Colonic mucosa (tissue), 4 donors: ENCODE data around the gene SELENOO. TPM values are rescaled to one million over a fixed set of nuclear protein-coding genes. Genes with fewer than 3 reads are reported as not detected.
"Not testable (repeated sequence)": the region's sequence is repeated elsewhere in the genome, so short reads cannot be mapped to it uniquely, and the experiment has no call there.

Source experiments
- DNase-seq: peaks from one replicate; pipeline ENCODE4 v3.0.0-alpha.2; 2020
- H3K27ac ChIP-seq: fragments of 200-600 bp; one replicate; pipeline ENCODE4 v1.8.0; 2021
- H3K27me3 ChIP-seq: fragments of 200-600 bp; one replicate; pipeline ENCODE4 v1.8.0; 2021
- H3K36me3 ChIP-seq: fragments of 200-600 bp; one replicate; pipeline ENCODE4 v1.8.0; 2021
- H3K4me1 ChIP-seq: fragments of 200-600 bp; one replicate; pipeline ENCODE4 v1.8.0; 2021; ENCODE audit warnings: mild to moderate bottlenecking
- H3K4me3 ChIP-seq: fragments of 200-600 bp; one replicate; pipeline ENCODE4 v1.8.0; 2021
- H3K9ac ChIP-seq, 2 donors: one replicate each; pipeline ENCODE4 v1.7.0; 2013; ENCODE audit warnings: control low read depth in 2 of 2, low read depth in 2 of 2, low read length in 2 of 2
- H3K9me3 ChIP-seq: fragments of 200-600 bp; one replicate; pipeline ENCODE4 v1.8.0; 2021
- intact Hi-C: fragments of 100-400 bp; cut with DNase I; formaldehyde crosslinking; loops from one replicate; pipeline ENCODE4 v1.14.1; 2022
- total RNA-seq, 2 donors: library from RNA; stranded (reverse); fragmentation: NEBNext Ultra II Directional in 1 of 2; extraction: Animal tissue kit (Norgen Biotek cat#: 25700) in 1 of 2; gene quantifications; one replicate each; pipeline ENCODE4 v1.2.1, GENCODE V29; 2021
- TF ChIP-seq, protein P1 (sequence below): fragments of 200-600 bp; IDR thresholded peaks from one replicate; pipeline ENCODE4 v1.8.0; 2022; ENCODE audit warnings: antibody characterized with exemption, mild to moderate bottlenecking
- donor health status: healthy.
- donor health status: DM: no; HTN: no; CAD: no.
- donor health status: DM: no; HTN: no; CAD: no.

Gene SELENOO
- total RNA-seq, 2 donors from 2014 or later, result 29.1 to 36.9 TPM

DNA sequence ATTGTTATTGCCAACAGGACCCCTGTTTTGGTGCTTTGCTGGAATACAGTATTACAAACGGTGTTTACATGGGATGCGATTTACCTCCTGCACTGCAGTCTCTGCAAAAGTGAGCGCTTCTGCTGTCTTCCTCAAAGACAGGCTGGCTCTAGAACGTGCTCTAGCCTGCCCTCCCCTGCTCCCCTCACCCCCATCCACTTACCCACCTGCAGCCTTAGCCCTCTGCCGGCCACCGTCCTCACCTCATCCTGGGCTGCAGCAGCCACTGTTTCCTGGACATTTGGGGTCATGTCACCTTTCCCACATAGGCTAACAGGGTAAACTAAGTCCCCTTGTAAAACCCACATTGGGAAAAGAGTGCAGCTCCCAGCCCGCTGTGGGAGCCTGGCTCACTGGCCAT, 39.9 kb upstream of the SELENOO start:
- Histone ChIP-seq H3K27me3 (no peaks in the 10 kb centered on the region), H3K36me3 (no peaks in the 10 kb centered on the region), H3K4me3 (no peak overlapping the region), H3K9me3 (no peaks in the 10 kb centered on the region), H3K27ac (no peak overlapping the region), H3K4me1 (no peaks in the 10 kb centered on the region), H3K9ac (no peak overlapping the region)
- DNase-seq, result no peak
- TF ChIP-seq, protein P1, sequence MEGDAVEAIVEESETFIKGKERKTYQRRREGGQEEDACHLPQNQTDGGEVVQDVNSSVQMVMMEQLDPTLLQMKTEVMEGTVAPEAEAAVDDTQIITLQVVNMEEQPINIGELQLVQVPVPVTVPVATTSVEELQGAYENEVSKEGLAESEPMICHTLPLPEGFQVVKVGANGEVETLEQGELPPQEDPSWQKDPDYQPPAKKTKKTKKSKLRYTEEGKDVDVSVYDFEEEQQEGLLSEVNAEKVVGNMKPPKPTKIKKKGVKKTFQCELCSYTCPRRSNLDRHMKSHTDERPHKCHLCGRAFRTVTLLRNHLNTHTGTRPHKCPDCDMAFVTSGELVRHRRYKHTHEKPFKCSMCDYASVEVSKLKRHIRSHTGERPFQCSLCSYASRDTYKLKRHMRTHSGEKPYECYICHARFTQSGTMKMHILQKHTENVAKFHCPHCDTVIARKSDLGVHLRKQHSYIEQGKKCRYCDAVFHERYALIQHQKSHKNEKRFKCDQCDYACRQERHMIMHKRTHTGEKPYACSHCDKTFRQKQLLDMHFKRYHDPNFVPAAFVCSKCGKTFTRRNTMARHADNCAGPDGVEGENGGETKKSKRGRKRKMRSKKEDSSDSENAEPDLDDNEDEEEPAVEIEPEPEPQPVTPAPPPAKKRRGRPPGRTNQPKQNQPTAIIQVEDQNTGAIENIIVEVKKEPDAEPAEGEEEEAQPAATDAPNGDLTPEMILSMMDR, result no peak
- intact Hi-C loops, result no loop called here

DNA sequence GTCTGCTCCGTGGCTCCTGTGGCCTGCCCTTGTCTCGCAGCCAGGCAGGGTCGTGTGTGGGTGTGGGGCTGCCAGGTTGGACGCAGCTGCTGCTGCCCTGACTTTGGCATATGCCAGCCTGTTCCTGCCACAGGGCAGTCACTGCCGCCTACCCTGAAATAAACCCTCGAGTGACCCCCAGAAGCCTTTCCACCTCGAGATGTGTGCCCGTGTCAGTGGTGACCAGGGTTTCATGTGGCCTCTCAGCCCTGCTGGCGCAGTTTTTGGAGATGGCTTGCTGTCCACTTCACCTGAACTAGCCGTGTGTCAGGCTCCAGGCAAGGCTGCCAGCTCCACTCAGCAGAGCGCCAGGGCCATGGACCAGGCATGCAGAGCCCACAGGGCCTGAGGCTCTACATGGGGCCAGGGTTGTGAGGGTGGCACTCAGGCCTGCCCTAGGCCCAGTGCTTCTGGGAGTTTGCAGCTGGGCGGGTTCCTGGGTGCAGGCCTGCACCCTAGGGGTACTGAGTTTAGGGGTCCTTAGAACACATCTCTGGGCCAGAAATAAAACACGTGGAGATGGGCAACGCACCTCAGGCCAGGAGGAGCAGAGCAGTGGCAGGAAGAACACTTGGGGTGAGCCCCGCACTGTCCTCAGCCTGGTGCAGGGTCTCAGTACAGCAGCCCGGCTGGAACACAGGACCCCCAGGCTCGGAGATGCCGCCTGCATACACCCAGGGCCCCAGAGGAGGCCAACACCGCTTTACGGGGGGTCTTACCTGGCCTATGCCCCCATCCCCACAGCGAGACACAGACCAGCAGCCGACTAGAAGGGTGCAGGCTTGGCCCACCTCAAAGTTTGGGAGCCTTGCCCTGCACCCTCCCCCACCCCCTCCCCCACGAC, 39.1 kb upstream of the SELENOO start:
- no peak overlapping the region for H3K27ac ChIP-seq
- no peak overlapping the region for H3K9ac ChIP-seq
- H3K27me3 ChIP-seq, result no peaks in the 10 kb centered on the region
- no peak overlapping the region for H3K4me3 ChIP-seq
- no peak for DNase-seq
- H3K36me3 ChIP-seq, result no peaks in the 10 kb centered on the region
- no peaks in the 10 kb centered on the region for H3K9me3 ChIP-seq
- intact Hi-C loops, result no loop called here
- H3K4me1 ChIP-seq, result no peaks in the 10 kb centered on the region
- TF ChIP-seq, protein P1, result no peak

DNA sequence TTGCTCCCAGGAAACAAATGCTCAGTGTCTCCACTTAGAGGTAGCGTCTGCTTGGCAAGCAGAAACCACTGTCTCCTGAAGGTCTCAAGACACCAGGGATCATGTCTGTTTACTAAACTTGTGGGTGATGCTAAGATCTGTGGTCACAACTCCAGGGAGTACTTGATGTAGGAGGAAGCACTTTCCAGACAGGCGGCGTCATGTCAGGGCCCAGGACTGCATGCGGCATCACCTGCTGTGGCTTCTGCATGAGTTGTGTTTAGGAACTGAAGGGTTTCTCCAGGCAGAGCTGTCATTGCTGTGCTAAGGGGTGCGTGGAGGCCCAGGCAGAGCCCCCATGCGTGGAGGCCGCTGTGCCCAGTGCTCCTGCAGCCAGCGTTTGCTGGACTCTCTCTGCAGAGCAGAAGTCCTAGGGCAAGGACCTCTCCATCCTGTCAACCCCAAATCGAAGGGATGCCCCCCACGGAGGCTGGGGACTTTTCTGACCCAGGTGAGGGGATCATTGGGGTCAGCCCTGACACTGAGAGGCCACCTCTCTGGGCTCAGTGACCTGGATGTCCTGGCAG, 38.3 kb upstream of the SELENOO start:
- no peak overlapping the region for H3K9ac ChIP-seq
- TF ChIP-seq, protein P1, result no peak
- H3K4me3 ChIP-seq, result no peak overlapping the region
- no peaks in the 10 kb centered on the region for H3K9me3 ChIP-seq
- no peak for DNase-seq
- no peaks in the 10 kb centered on the region for H3K36me3 ChIP-seq
- no peak overlapping the region for H3K27ac ChIP-seq
- H3K4me1 ChIP-seq, result no peaks in the 10 kb centered on the region
- intact Hi-C loops, result no loop called here
- H3K27me3 ChIP-seq, result no peaks in the 10 kb centered on the region

DNA sequence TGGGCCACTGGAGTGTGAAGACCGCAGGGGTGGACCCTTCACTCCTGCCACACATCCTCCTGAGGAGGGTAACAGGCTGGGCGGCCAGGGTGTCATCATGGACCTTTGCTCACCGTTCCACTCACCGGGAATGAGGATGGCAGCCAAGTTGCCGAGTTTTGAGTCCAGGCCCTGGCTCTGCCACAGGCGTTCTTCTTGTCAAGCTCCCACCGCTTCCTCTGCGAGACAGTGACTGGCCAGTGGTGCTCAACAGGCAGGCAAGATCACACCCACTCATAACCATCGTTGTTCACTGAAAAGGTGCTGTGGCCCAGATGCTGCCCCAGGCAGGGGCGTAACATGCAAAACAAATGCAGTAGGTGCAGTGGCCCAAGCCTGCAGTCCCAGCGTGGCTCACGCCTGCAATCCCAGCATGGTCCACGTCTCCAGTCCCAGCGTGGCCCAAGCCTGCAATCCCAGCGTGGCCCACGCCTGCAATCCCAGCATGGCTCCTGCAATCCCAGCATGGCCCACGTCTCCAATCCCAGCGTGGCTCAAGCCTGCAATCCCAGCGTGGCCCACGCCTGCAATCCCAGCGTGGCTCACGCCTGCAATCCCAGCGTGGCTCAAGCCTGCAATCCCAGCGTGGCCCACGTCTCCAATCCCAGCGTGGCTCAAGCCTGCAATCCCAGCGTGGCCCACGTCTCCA, 35.2 kb upstream of the SELENOO start:
- no peak for DNase-seq
- H3K36me3 ChIP-seq, result no peaks in the 10 kb centered on the region
- intact Hi-C loops, result no loop called here
- no peak overlapping the region for H3K27ac ChIP-seq
- no peak overlapping the region for H3K9ac ChIP-seq
- TF ChIP-seq, protein P1, result no peak
- H3K9me3 ChIP-seq, result no peaks in the 10 kb centered on the region
- peaks cover 13% of the 10 kb centered on the region for H3K27me3 ChIP-seq
- no peak overlapping the region for H3K4me3 ChIP-seq
- H3K4me1 ChIP-seq, result no peaks in the 10 kb centered on the region

DNA sequence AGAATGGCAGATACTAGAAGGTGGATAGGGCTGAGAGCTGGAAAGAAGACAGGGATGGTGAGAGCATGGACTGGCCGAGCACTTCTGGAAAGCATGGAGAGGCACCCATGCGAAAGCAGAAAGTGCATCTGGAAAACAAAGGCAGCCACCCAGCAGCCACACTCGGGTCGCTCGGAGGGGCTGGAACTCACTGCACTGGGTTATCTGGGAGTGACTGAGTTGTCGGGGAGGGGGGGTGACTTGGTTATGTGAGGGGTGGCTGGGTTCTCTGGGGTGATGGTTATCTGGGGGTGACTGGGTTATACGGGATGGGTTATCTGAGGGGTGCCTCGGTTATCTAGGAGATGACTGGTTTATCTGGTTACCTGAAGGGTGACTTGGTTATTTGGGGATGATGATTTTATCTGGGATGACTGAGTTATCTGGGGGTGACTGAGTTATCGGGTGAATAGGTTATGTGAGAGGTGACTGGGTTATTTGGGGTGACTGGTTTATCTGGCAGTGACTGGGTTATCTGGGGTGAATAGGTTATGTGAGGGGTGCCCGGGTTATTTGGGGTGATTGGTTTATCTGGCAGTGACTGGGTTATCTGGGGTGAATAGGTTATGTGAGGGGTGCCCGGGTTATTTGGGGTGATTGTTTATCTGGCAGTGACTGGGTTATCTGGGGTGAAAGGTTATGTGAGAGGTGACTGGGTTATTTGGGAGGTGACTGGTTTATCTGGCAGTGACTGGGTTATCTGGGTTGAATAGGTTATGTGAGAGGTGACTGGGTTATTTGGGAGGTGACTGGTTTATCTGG, 32.9 kb upstream of the SELENOO start:
- Histone ChIP-seq H3K4me3 (no peak overlapping the region), H3K9ac (no peak overlapping the region), H3K27ac (no peak overlapping the region), H3K36me3 (no peaks in the 10 kb centered on the region), H3K4me1 (no peaks in the 10 kb centered on the region), H3K9me3 (no peaks in the 10 kb centered on the region), H3K27me3 (peaks cover 27% of the 10 kb centered on the region)
- DNase-seq, result no peak
- intact Hi-C loops, result no loop called here
- TF ChIP-seq, protein P1, result no peak

DNA sequence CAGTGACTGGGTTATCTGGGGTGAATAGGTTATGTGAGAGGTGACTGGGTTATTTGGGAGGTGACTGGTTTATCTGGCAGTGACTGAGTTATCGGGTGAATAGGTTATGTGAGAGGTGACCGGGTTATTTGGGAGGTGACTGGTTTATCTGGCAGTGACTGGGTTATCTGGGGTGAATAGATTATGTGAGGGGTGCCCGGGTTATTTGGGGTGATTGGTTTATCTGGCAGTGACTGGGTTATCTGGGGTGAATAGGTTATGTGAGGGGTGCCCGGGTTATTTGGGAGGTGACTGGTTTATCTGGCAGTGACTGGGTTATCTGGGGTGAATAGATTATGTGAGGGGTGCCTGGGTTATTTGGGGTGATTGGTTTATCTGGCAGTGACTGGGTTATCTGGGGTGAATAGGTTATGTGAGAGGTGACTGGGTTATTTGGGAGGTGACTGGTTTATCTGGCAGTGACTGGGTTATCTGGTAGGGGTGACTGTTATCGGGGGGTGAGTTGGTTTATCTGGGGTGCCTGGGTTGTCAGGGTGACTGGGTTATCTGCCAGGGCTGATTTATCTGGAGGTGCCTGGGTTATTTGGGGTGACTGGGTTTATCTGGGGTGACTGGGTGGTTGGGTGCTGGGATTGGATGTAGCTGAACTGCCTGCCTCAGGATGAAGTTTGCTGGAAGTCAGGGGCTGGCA, 32.2 kb upstream of the SELENOO start:
- H3K27me3 ChIP-seq, result peaks cover 27% of the 10 kb centered on the region
- H3K4me3 ChIP-seq, DNase-seq, H3K36me3 ChIP-seq, H3K9ac ChIP-seq, intact Hi-C loops, H3K27ac ChIP-seq, H3K4me1 ChIP-seq, H3K9me3 ChIP-seq: not testable (repeated sequence)
